Measurements from ENCODE around the gene UPB1.

DNA sequence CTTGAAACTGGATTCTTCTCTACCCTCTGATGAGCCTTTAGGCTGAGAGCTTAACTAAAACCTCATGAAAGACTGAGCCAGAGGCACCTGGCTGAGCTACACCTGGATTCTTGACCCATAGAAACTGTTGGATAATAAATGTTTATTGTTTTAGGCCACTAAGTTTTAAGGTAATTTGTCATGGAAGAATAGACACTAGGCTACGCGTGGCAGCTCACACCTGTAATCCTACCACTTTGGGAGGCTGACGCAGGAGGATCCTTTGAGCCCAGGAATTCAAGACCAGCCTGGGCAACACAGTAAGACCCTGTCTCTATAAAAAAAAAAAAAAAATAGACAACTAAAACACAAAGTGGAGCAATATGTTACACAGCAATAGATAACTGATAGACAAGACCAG, 29.2 kb upstream of the UPB1 start:
- TF ChIP-seq, protein P1, sequence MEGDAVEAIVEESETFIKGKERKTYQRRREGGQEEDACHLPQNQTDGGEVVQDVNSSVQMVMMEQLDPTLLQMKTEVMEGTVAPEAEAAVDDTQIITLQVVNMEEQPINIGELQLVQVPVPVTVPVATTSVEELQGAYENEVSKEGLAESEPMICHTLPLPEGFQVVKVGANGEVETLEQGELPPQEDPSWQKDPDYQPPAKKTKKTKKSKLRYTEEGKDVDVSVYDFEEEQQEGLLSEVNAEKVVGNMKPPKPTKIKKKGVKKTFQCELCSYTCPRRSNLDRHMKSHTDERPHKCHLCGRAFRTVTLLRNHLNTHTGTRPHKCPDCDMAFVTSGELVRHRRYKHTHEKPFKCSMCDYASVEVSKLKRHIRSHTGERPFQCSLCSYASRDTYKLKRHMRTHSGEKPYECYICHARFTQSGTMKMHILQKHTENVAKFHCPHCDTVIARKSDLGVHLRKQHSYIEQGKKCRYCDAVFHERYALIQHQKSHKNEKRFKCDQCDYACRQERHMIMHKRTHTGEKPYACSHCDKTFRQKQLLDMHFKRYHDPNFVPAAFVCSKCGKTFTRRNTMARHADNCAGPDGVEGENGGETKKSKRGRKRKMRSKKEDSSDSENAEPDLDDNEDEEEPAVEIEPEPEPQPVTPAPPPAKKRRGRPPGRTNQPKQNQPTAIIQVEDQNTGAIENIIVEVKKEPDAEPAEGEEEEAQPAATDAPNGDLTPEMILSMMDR (IDR thresholded peaks at IDR 0.05; ENCODE audit: insufficient read depth, low read length) = no peak
- TF ChIP-seq, protein P2, sequence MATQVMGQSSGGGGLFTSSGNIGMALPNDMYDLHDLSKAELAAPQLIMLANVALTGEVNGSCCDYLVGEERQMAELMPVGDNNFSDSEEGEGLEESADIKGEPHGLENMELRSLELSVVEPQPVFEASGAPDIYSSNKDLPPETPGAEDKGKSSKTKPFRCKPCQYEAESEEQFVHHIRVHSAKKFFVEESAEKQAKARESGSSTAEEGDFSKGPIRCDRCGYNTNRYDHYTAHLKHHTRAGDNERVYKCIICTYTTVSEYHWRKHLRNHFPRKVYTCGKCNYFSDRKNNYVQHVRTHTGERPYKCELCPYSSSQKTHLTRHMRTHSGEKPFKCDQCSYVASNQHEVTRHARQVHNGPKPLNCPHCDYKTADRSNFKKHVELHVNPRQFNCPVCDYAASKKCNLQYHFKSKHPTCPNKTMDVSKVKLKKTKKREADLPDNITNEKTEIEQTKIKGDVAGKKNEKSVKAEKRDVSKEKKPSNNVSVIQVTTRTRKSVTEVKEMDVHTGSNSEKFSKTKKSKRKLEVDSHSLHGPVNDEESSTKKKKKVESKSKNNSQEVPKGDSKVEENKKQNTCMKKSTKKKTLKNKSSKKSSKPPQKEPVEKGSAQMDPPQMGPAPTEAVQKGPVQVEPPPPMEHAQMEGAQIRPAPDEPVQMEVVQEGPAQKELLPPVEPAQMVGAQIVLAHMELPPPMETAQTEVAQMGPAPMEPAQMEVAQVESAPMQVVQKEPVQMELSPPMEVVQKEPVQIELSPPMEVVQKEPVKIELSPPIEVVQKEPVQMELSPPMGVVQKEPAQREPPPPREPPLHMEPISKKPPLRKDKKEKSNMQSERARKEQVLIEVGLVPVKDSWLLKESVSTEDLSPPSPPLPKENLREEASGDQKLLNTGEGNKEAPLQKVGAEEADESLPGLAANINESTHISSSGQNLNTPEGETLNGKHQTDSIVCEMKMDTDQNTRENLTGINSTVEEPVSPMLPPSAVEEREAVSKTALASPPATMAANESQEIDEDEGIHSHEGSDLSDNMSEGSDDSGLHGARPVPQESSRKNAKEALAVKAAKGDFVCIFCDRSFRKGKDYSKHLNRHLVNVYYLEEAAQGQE (IDR thresholded peaks at IDR 0.05; ENCODE audit: insufficient replicate concordance, low read depth) = no peak
- TF ChIP-seq POLR2AphosphoS5 (IDR thresholded peaks at IDR 0.05; ENCODE audit: low read depth) (no peak), SPI1 (IDR thresholded peaks at IDR 0.05; ENCODE audit: borderline replicate concordance, low read depth) (no peak)

All from HL-60 (cell line).